Cardiac fibroblast (primary cell): Measurements from ENCODE around the gene USH2A.

Source experiments
- DNase-seq, 2 donors: peaks; one replicate each; pipeline versions ENCODE4 v3.0.0 to v3.0.0-alpha.2; 2010; ENCODE audit warnings: low read depth in 2 of 2
- H3K4me3 ChIP-seq, 2 donors: replicated peaks in 1 of 2; 1 replicate in 1 of 2; 2 replicates in 1 of 2; pipeline ENCODE4 v1.5.1; 2011; ENCODE audit warnings: low read depth in 2 of 2, low read length in 2 of 2, mild to moderate bottlenecking in 2 of 2, moderate library complexity in 1 of 2
- TF ChIP-seq, protein P1 (sequence below): IDR thresholded peaks from one replicate; pipeline ENCODE4 v1.5.1; 2011; ENCODE audit warnings: low read depth, mild to moderate bottlenecking, low read length, inconsistent platforms

The USH2A gene

DNA sequence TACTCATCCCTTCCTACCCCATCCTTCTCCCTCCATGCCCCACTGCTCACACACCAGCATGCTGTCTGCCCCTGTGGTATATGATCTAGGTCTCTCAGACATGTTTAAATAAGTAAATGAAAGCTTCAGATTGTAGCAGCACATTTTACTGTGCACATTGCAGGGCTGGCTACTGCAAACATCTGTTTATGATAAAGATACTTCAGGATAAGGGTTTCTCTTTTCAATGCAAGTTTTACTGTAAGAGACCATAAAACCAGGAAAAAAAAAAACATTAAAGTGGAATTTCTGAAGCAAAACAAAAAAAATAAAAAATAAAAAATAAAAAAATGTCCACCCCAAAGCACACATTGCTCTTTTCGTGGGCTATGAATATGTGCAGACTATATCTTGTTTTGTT, 184.4 kb downstream of the USH2A start:
- H3K4me3 ChIP-seq: no peak overlapping the region
- DNase-seq: no peak
- TF ChIP-seq, protein P1, sequence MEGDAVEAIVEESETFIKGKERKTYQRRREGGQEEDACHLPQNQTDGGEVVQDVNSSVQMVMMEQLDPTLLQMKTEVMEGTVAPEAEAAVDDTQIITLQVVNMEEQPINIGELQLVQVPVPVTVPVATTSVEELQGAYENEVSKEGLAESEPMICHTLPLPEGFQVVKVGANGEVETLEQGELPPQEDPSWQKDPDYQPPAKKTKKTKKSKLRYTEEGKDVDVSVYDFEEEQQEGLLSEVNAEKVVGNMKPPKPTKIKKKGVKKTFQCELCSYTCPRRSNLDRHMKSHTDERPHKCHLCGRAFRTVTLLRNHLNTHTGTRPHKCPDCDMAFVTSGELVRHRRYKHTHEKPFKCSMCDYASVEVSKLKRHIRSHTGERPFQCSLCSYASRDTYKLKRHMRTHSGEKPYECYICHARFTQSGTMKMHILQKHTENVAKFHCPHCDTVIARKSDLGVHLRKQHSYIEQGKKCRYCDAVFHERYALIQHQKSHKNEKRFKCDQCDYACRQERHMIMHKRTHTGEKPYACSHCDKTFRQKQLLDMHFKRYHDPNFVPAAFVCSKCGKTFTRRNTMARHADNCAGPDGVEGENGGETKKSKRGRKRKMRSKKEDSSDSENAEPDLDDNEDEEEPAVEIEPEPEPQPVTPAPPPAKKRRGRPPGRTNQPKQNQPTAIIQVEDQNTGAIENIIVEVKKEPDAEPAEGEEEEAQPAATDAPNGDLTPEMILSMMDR: no peak

DNA sequence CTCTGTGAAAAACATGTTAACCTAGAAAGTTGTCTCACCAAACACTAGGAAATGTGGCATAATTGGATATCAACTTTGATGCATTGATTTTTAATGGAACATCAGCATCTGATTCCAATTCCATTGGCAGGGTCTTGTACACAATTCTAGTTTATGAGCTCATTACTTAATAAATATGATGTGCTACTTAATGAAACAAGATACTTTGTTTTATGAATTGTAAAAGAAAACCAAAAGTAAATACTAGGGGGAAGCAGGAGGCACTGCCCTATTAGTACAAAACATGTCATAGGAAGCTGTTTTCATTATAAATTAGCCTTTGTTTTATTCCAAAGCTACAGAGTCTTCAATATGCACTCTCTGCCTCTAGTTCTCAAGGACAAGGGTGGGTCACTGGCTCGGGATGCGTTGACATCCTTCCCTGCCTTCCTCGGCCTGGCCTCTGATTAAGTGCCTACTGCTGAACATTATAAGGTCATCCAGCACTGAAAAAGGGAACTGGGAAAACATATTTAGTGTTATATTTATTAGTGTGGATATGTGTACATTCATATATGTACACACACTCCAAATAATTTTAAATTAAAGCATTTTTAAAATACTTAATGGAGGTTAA, 185.2 kb downstream of the USH2A start:
- TF ChIP-seq, protein P1: no peak
- no peak overlapping the region for H3K4me3 ChIP-seq
- DNase-seq: no peak

DNA sequence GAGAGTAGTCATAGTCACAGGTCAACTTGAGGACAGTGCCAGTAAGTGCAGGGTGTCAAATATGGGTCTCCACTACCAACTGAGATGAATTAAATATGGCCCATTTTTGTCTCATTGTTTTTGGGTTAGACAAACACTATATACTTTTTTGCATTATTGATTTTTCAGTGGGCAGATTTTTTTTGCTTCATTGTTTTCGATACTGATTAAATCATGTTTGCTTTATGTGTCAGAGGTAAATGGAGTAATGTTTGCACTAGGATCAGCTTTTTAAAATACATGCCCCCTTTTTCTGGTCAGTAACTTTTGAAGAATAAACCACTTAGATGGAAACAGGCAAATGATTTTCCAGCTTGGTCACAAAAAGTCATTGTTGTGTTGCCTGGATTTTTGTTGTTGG, 199.0 kb downstream of the USH2A start:
- TF ChIP-seq, protein P1: no peak
- H3K4me3 ChIP-seq: no peak overlapping the region
- no peak for DNase-seq

DNA sequence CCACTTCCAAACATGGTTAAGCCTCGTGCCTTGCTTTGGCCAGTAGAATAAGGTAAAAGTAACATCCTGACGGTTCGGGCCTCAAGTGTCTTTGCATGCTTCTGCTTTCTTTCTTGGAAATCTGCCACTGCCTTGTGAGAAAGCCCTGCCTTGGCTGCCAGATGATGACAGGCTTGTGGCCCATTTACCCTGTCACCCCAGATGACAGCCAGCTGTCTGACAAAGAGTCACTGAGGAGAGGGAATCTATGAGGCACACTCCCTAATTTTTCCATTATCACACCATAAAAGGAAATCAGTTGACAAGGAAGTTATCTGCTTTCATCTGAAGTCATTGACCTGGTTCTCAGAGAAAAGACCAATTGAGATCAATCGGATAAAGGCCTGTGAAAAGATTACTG, 199.8 kb downstream of the USH2A start:
- peak in 1 of 2 donors; percentile 2 for DNase-seq
- TF ChIP-seq, protein P1: no peak
- H3K4me3 ChIP-seq: no peak overlapping the region

DNA sequence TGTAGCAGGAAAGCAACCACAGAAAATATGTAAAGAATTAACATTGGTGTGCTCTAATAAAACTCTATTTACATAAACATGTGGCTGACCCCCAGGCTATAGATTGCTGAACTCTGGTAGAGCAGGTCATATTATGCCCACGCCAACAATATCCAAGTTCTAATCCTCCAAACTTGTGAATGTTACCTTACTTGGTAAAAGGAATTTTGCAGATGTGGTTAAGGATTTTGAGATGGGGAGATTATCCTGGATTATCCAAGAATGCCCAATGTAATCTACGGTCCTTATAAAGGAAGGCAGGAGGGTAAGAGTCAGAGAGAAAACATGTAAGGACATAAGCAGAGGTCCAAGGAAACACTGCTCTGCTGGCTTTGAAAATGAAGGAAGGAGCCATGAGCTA, 201.0 kb downstream of the USH2A start:
- no peak overlapping the region for H3K4me3 ChIP-seq
- DNase-seq: no peak
- TF ChIP-seq, protein P1: no peak

DNA sequence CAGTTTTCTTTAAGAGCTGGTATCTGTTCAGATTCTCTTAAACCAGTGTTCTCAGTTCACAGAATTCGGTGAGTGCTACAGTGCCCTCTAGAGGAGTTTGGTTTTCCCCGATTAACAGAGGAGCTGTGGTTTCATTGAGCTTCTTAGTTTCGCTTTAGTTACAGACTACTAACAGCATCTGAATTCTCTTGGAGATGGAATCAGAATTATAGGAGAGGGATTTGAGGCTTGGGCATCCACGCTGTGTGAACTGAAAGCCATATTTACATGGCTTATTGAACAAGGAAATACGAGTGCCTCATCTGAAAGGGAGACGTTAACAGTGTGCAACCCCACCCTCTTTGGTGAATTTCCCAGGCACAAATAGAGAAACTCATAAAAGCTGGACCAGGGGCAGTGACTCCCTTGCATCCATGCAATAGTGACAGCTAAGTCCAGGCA, 202.0 kb downstream of the USH2A start:
- TF ChIP-seq, protein P1: peak; percentile 65
- peak overlapping the region; percentile 40 to 57 for H3K4me3 ChIP-seq
- DNase-seq: peak; percentile 78

DNA sequence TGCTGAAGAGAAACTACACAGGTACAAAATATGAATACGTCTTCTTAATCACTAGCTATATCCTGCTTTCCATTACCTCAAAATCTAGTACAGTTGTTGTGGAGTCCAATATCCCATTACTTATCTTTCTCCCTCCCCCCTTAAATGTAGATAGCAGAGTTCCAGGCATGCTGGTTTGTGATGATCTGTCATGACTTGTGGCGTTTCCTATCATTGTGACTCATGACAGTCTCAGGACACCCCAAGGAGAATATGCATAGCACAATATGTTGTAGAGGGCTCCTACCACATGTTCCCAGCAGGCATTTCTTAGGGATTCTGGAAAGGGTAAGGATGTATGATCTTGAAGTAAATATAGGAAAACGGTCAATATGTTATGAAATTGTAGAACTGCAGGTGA, 206.9 kb downstream of the USH2A start:
- TF ChIP-seq, protein P1: no peak
- DNase-seq: no peak
- H3K4me3 ChIP-seq: no peak overlapping the region
